ENCODE results near the gene GDPD4. TPM values are rescaled to one million over a fixed set of nuclear protein-coding genes. Genes with fewer than 3 reads are reported as not detected.

Gene GDPD4
- polyA plus RNA-seq (2013): not detected

GRCh38 chr11:77301510-77301909 is at the start of gene GDPD4:
Gene GDPD4, minus strand, starts transcription at chr11:77301686. Its CDS starts 16,549 bp downstream, at chr11:77285137.
- ChIA-PET POLR2A (no interaction called here), CTCF (interaction anchor here (0.7 kb wide), 1 partner anchor 11 kb away, joined by 3 read pairs; no protein-coding TSS in a partner anchor)
- Histone ChIP-seq H3K9me3 (ENCODE audit: control extremely low read depth in 1 of 5, control insufficient read depth in 4 of 5, insufficient read depth in 2 of 5, low read depth in 1 of 5, low read length in 4 of 5) (no peaks in the 10 kb centered on the region), H3K4me1 (ENCODE audit: control extremely low read depth in 1 of 4, control insufficient read depth in 4 of 4, insufficient read depth in 4 of 4, low read length in 3 of 4) (no peaks in the 10 kb centered on the region), H3K36me3 (ENCODE audit: control insufficient read depth in 4 of 4, insufficient read depth in 4 of 4, low read length in 3 of 4) (no peaks in the 10 kb centered on the region), H3K27me3 (replicated peaks in 2 of 5; ENCODE audit: control insufficient read depth in 4 of 5, insufficient read depth in 5 of 5, low read length in 4 of 5) (no peaks in the 10 kb centered on the region), H3K4me3 (ENCODE audit: control insufficient read depth in 1 of 7, extremely low read depth in 1 of 7, insufficient read depth in 4 of 7, low read depth in 2 of 7, low read length in 6 of 7) (no peak within 1 kb of the TSS), H3K27ac (ENCODE audit: insufficient read depth in 1 of 2, low read depth in 1 of 2, low read length in 2 of 2, poor library complexity in 1 of 2, severe bottlenecking in 2 of 2) (no peak within 1 kb of the TSS)
- 97% methylated on average over 14 of the region's 15 CpGs for WGBS (ENCODE audit: insufficient coverage)
- DNase-seq: no peak

DNA sequence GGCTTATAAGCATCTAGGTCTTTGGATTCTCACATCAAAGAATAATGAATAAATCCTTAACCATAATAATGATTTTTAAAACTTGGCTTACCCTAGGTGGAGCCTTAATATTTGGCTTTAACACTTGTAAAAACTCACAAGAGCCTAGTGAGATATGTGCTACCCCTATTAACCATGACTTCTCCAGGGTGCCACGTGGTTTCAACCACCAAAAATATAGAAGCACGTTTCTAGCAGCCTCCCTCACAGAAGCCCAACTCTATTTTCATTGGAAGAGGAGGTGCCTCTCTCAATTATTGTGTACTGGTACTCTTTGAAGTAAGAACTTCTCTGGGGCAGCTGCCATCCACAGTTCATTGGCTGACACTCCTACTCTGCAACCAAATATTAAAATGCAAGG is 46.5 kb upstream of the GDPD4 start:
- ChIA-PET POLR2A (no interaction called here), CTCF (no interaction called here)
- peaks cover 4 to 28% (median 11%) of the 10 kb centered on the region in 4 experiments for H3K36me3 ChIP-seq (ENCODE audit: control insufficient read depth in 4 of 4, insufficient read depth in 4 of 4, low read length in 3 of 4)

GRCh38 chr11:77346906-77347603 is 45.6 kb upstream of the GDPD4 start:
- no peaks in the 10 kb centered on the region for H3K27me3 ChIP-seq (replicated peaks in 2 of 5; ENCODE audit: control insufficient read depth in 4 of 5, insufficient read depth in 5 of 5, low read length in 4 of 5)
- no peak for DNase-seq
- ChIA-PET CTCF (no interaction called here), POLR2A (no interaction called here)
- no peaks in the 10 kb centered on the region for H3K9me3 ChIP-seq (ENCODE audit: control extremely low read depth in 1 of 5, control insufficient read depth in 4 of 5, insufficient read depth in 2 of 5, low read depth in 1 of 5, low read length in 4 of 5)
- H3K4me3 ChIP-seq (ENCODE audit: control insufficient read depth in 1 of 7, extremely low read depth in 1 of 7, insufficient read depth in 4 of 7, low read depth in 2 of 7, low read length in 6 of 7): no peak overlapping the region
- H3K27ac ChIP-seq (ENCODE audit: insufficient read depth in 1 of 2, low read depth in 1 of 2, low read length in 2 of 2, poor library complexity in 1 of 2, severe bottlenecking in 2 of 2): no peak overlapping the region
- H3K4me1 ChIP-seq (ENCODE audit: control extremely low read depth in 1 of 4, control insufficient read depth in 4 of 4, insufficient read depth in 4 of 4, low read length in 3 of 4): no peaks in the 10 kb centered on the region
- H3K36me3 ChIP-seq (ENCODE audit: control insufficient read depth in 4 of 4, insufficient read depth in 4 of 4, low read length in 3 of 4): peaks cover 4 to 26% (median 13%) of the 10 kb centered on the region in 4 experiments
- WGBS (ENCODE audit: insufficient coverage): 100% methylated on average over 2 of the region's 2 CpGs

More for the DNA sequence above, 46.5 kb upstream of the GDPD4 start:
- Histone ChIP-seq H3K27me3 (replicated peaks in 2 of 5; ENCODE audit: control insufficient read depth in 4 of 5, insufficient read depth in 5 of 5, low read length in 4 of 5) (no peaks in the 10 kb centered on the region), H3K9me3 (ENCODE audit: control extremely low read depth in 1 of 5, control insufficient read depth in 4 of 5, insufficient read depth in 2 of 5, low read depth in 1 of 5, low read length in 4 of 5) (no peaks in the 10 kb centered on the region), H3K4me1 (ENCODE audit: control extremely low read depth in 1 of 4, control insufficient read depth in 4 of 4, insufficient read depth in 4 of 4, low read length in 3 of 4) (no peaks in the 10 kb centered on the region), H3K4me3 (ENCODE audit: control insufficient read depth in 1 of 7, extremely low read depth in 1 of 7, insufficient read depth in 4 of 7, low read depth in 2 of 7, low read length in 6 of 7) (no peak overlapping the region), H3K27ac (ENCODE audit: insufficient read depth in 1 of 2, low read depth in 1 of 2, low read length in 2 of 2, poor library complexity in 1 of 2, severe bottlenecking in 2 of 2) (no peak overlapping the region)
- WGBS (ENCODE audit: insufficient coverage): 100% methylated on average over 2 of the region's 2 CpGs
- DNase-seq: no peak

DNA sequence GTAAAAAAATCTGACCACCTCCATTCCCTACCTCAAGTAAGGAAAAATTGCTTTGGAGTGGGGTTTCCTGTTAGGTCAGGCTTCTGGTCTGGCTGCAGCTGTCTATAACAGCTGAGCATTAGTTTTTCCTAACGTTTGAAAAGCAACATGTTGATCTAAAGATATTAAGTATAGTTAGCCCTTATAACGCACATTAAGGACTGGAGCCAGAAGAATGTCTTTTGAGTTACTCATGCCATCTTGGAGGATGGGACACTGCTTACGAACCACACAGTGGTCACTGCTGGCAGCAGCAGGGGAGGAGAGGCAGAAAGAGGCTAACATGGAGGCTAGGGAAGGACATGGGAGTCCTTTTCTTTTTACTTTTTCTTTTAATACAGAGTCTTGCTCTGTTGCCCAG is 44.1 kb upstream of the GDPD4 start:
- Histone ChIP-seq H3K36me3 (ENCODE audit: control insufficient read depth in 4 of 4, insufficient read depth in 4 of 4, low read length in 3 of 4) (peaks cover 5 to 37% (median 16%) of the 10 kb centered on the region in 4 experiments), H3K27ac (ENCODE audit: insufficient read depth in 1 of 2, low read depth in 1 of 2, low read length in 2 of 2, poor library complexity in 1 of 2, severe bottlenecking in 2 of 2) (no peak overlapping the region), H3K4me1 (ENCODE audit: control extremely low read depth in 1 of 4, control insufficient read depth in 4 of 4, insufficient read depth in 4 of 4, low read length in 3 of 4) (no peaks in the 10 kb centered on the region), H3K9me3 (ENCODE audit: control extremely low read depth in 1 of 5, control insufficient read depth in 4 of 5, insufficient read depth in 2 of 5, low read depth in 1 of 5, low read length in 4 of 5) (no peaks in the 10 kb centered on the region), H3K4me3 (ENCODE audit: control insufficient read depth in 1 of 7, extremely low read depth in 1 of 7, insufficient read depth in 4 of 7, low read depth in 2 of 7, low read length in 6 of 7) (no peak overlapping the region), H3K27me3 (replicated peaks in 2 of 5; ENCODE audit: control insufficient read depth in 4 of 5, insufficient read depth in 5 of 5, low read length in 4 of 5) (no peaks in the 10 kb centered on the region)
- ChIA-PET CTCF (no interaction called here), POLR2A (no interaction called here)
- 93% methylated on average over 3 of the region's 3 CpGs for WGBS (ENCODE audit: insufficient coverage)
- no peak for DNase-seq

DNA sequence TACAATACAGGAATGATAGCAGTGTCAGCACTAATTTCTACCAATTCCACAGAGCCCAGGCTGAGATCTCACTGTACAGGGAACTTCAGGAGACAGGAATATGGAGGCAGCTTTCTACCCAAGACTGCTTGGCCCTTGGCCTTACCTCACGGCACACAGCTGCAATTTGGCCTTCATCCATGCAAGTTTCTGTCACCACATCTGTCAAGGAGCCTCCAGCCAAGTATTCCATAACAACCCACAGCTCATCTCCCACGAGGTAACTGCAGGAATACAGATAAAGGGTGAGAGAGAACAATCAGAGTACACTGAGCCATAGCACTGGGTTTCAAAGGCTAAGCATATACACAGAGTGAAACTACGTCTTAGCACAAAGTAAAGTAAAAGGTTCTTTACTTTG is 39.0 kb upstream of the GDPD4 start:
- 96% methylated on average over 3 of the region's 3 CpGs for WGBS (ENCODE audit: insufficient coverage)
- ChIA-PET POLR2A (no interaction called here), CTCF (no interaction called here)
- Histone ChIP-seq H3K27me3 (replicated peaks in 2 of 5; ENCODE audit: control insufficient read depth in 4 of 5, insufficient read depth in 5 of 5, low read length in 4 of 5) (no peaks in the 10 kb centered on the region), H3K36me3 (ENCODE audit: control insufficient read depth in 4 of 4, insufficient read depth in 4 of 4, low read length in 3 of 4) (peaks cover 16 to 47% (median 28%) of the 10 kb centered on the region in 4 experiments), H3K27ac (ENCODE audit: insufficient read depth in 1 of 2, low read depth in 1 of 2, low read length in 2 of 2, poor library complexity in 1 of 2, severe bottlenecking in 2 of 2) (no peak overlapping the region), H3K4me3 (ENCODE audit: control insufficient read depth in 1 of 7, extremely low read depth in 1 of 7, insufficient read depth in 4 of 7, low read depth in 2 of 7, low read length in 6 of 7) (no peak overlapping the region), H3K9me3 (ENCODE audit: control extremely low read depth in 1 of 5, control insufficient read depth in 4 of 5, insufficient read depth in 2 of 5, low read depth in 1 of 5, low read length in 4 of 5) (no peaks in the 10 kb centered on the region), H3K4me1 (ENCODE audit: control extremely low read depth in 1 of 4, control insufficient read depth in 4 of 4, insufficient read depth in 4 of 4, low read length in 3 of 4) (no peaks in the 10 kb centered on the region)
- no peak for DNase-seq

GRCh38 chr11:77332259-77332658 is 30.8 kb upstream of the GDPD4 start:
- H3K9me3 ChIP-seq (ENCODE audit: control extremely low read depth in 1 of 5, control insufficient read depth in 4 of 5, insufficient read depth in 2 of 5, low read depth in 1 of 5, low read length in 4 of 5): no peaks in the 10 kb centered on the region
- CTCF ChIA-PET: interaction anchor here (0.6 to 1.0 kb wide), 2 partner anchors 218 to 241 kb away, joined by 3 read pairs; no protein-coding TSS in a partner anchor
- H3K4me1 ChIP-seq (ENCODE audit: control extremely low read depth in 1 of 4, control insufficient read depth in 4 of 4, insufficient read depth in 4 of 4, low read length in 3 of 4): no peaks in the 10 kb centered on the region
- no peaks in the 10 kb centered on the region for H3K27me3 ChIP-seq (replicated peaks in 2 of 5; ENCODE audit: control insufficient read depth in 4 of 5, insufficient read depth in 5 of 5, low read length in 4 of 5)
- H3K36me3 ChIP-seq (ENCODE audit: control insufficient read depth in 4 of 4, insufficient read depth in 4 of 4, low read length in 3 of 4): peaks cover 6 to 44% (median 23%) of the 10 kb centered on the region in 4 experiments
- 100% methylated on average over 1 of the region's 3 CpGs for WGBS (ENCODE audit: insufficient coverage)
- DNase-seq: peak in 2 of 3 donors; percentile 10 to 45
- no peak overlapping the region for H3K27ac ChIP-seq (ENCODE audit: insufficient read depth in 1 of 2, low read depth in 1 of 2, low read length in 2 of 2, poor library complexity in 1 of 2, severe bottlenecking in 2 of 2)
- POLR2A ChIA-PET: no interaction called here
- no peak overlapping the region for H3K4me3 ChIP-seq (ENCODE audit: control insufficient read depth in 1 of 7, extremely low read depth in 1 of 7, insufficient read depth in 4 of 7, low read depth in 2 of 7, low read length in 6 of 7)

GRCh38 chr11:77325159-77325558 is 23.7 kb upstream of the GDPD4 start:
- CTCF ChIA-PET: no interaction called here
- WGBS (ENCODE audit: insufficient coverage): 100% methylated on average over 1 of the region's 1 CpG

More at GRCh38 chr11:77325159-77325558, 23.7 kb upstream of the GDPD4 start:
- Histone ChIP-seq H3K27ac (ENCODE audit: insufficient read depth in 1 of 2, low read depth in 1 of 2, low read length in 2 of 2, poor library complexity in 1 of 2, severe bottlenecking in 2 of 2) (no peak overlapping the region), H3K27me3 (replicated peaks in 2 of 5; ENCODE audit: control insufficient read depth in 4 of 5, insufficient read depth in 5 of 5, low read length in 4 of 5) (no peaks in the 10 kb centered on the region), H3K4me1 (ENCODE audit: control extremely low read depth in 1 of 4, control insufficient read depth in 4 of 4, insufficient read depth in 4 of 4, low read length in 3 of 4) (no peaks in the 10 kb centered on the region), H3K9me3 (ENCODE audit: control extremely low read depth in 1 of 5, control insufficient read depth in 4 of 5, insufficient read depth in 2 of 5, low read depth in 1 of 5, low read length in 4 of 5) (no peaks in the 10 kb centered on the region), H3K36me3 (ENCODE audit: control insufficient read depth in 4 of 4, insufficient read depth in 4 of 4, low read length in 3 of 4) (peaks cover 6 to 24% (median 15%) of the 10 kb centered on the region in 4 experiments), H3K4me3 (ENCODE audit: control insufficient read depth in 1 of 7, extremely low read depth in 1 of 7, insufficient read depth in 4 of 7, low read depth in 2 of 7, low read length in 6 of 7) (no peak overlapping the region)
- POLR2A ChIA-PET: no interaction called here
- DNase-seq: no peak

Data from common myeloid progenitor, CD34-positive (primary cell).